HepG2 (cell line): ENCODE data around the gene INPP5E. TPM values are rescaled to one million over a fixed set of nuclear protein-coding genes. Genes with fewer than 3 reads are reported as not detected.

Experiments used
- AFF4 ChIP-seq: sonication (generic); formaldehyde crosslinking; IDR thresholded peaks from 2 replicates; pipeline ENCODE4 v1.4.0; 2020; ENCODE audit warnings: missing genetic modification reagents
- ATF4 ChIP-seq, 2 experiments: fragments of 450-650 bp in 1 of 2; sonication (generic) in 1 of 2; formaldehyde crosslinking; IDR thresholded peaks; 2 replicates each; pipeline versions ENCODE4 v1.5.0 to v1.8.0; 2020 to 2022; ENCODE audit warnings: mild to moderate bottlenecking in 1 of 2, missing genetic modification reagents in 1 of 2
- CSRNP1 ChIP-seq: sonication (generic); formaldehyde crosslinking; IDR thresholded peaks from 2 replicates; pipeline ENCODE4 v1.8.1; 2023; ENCODE audit warnings: mild to moderate bottlenecking, missing genetic modification reagents
- FOXA1 ChIP-seq, 2 experiments: fragments of 450-650 bp in 1 of 2; sonication (generic) in 1 of 2; formaldehyde crosslinking in 1 of 2; IDR thresholded peaks; 2 replicates each; pipeline versions ENCODE4 v1.4.0 to v1.6.1; 2016 to 2020; ENCODE audit warnings: missing genetic modification reagents in 1 of 2
- FOXO1 ChIP-seq: sonication (generic); formaldehyde crosslinking; IDR thresholded peaks from 2 replicates; pipeline ENCODE4 v1.4.0; 2020; ENCODE audit warnings: missing genetic modification reagents
- HMGA1 ChIP-seq: sonication (generic); formaldehyde crosslinking; conservative IDR thresholded peaks from 2 replicates; pipeline ENCODE4 v1.4.0; 2020; ENCODE audit warnings: missing genetic modification reagents
- MIXL1 ChIP-seq: IDR thresholded peaks from 2 replicates; pipeline ENCODE4 v1.6.1; 2016
- POGK ChIP-seq: sonication (generic); formaldehyde crosslinking; conservative IDR thresholded peaks from 2 replicates; pipeline ENCODE4 v1.8.0; 2022; ENCODE audit warnings: mild to moderate bottlenecking, moderate library complexity, missing genetic modification reagents
- ZBTB33 ChIP-seq: sonication (generic); formaldehyde crosslinking; IDR thresholded peaks from 2 replicates; pipeline ENCODE4 v1.4.0; 2020; ENCODE audit warnings: missing genetic modification reagents
- ZNF232 ChIP-seq: sonication (generic); formaldehyde crosslinking; IDR thresholded peaks from 2 replicates; pipeline ENCODE4 v1.4.0; 2020; ENCODE audit warnings: missing genetic modification reagents, borderline replicate concordance
- ZNF687 ChIP-seq: sonication (generic); formaldehyde crosslinking; IDR thresholded peaks from 2 replicates; pipeline ENCODE4 v1.5.1; 2020; ENCODE audit warnings: mild to moderate bottlenecking, missing genetic modification reagents, moderate library complexity
- ZNF75D ChIP-seq: sonication (generic); formaldehyde crosslinking; IDR thresholded peaks from 2 replicates; pipeline ENCODE4 v1.8.1; 2023; ENCODE audit warnings: missing genetic modification reagents, mild to moderate bottlenecking, borderline replicate concordance
- polyA plus RNA-seq, 8 experiments: library from polyadenylated mRNA; depleted of rRNA in 3 of 8; stranded (reverse) in 7 of 8; unstranded in 1 of 8; fragments of >200 nt; fragmentation: Illumina TruSeq in 4 of 8; extraction: Trizol in 4 of 8; gene quantifications; 2 replicates each; pipeline versions ENCODE4 v1.2.1 to v1.2.3, GENCODE V29; 2011 to 2016; ENCODE audit warnings: low read depth in 4 of 8, missing spikeins in 1 of 8, mixed read lengths in 1 of 8; ENCODE audit not compliant: insufficient read depth in 1 of 8
- total RNA-seq, 5 experiments: library from RNA; depleted of rRNA; stranded (reverse); fragments of >200 nt; fragmentation: Illumina TruSeq; extraction: Trizol; gene quantifications; 2 replicates each; pipeline ENCODE4 v1.2.3, GENCODE V29; 2016; ENCODE audit warnings: low read depth in 1 of 5

The INPP5E gene
- total and polyA plus RNA-seq, 2 of the 13 experiments (the other 11 are each of a cell fraction or from before 2014, with no cell fraction given), result 5.5 TPM

GRCh38 chr9:136438548-136439480, 831 bp downstream of the INPP5E start (continued):
- TF ChIP-seq ZNF687 (CRISPR knock-in tag) (peak; percentile 56), MIXL1 (0 out of 2 replicates have a peak, but pooled peaks have one; percentile 12), ZNF75D (CRISPR knock-in tag) (no peak), ATF4 (CRISPR knock-in tag; IDR thresholded peaks at IDR 0.05) (no peak), HMGA1 (no peak), AFF4 (no peak), ZNF232 (no peak), CSRNP1 (CRISPR knock-in tag) (no peak), ZBTB33 (CRISPR knock-in tag) (no peak), FOXO1 (no peak), FOXA1 (IDR thresholded peaks at IDR 0.05) (no peak), FOXA1 (CRISPR knock-in tag; IDR thresholded peaks at IDR 0.05) (no peak), POGK (CRISPR knock-in tag) (no peak)
